Stomach smooth muscle (tissue), 2 donors: ENCODE results near the gene RUVBL1.
"Not testable (repeated sequence)": the region's sequence is repeated elsewhere in the genome, so short reads cannot be mapped to it uniquely, and the experiment has no call there.

Source experiments
- H3K27ac ChIP-seq: one replicate; pipeline ENCODE4 v1.7.0; 2013; ENCODE audit warnings: mild to moderate bottlenecking, low read length, inconsistent platforms
- H3K27me3 ChIP-seq, 2 donors: one replicate each; pipeline ENCODE4 v1.7.0; 2013; ENCODE audit warnings: low read length in 2 of 2; ENCODE audit not compliant: insufficient read depth in 2 of 2, control insufficient read depth in 1 of 2
- H3K36me3 ChIP-seq, 2 donors: one replicate each; pipeline ENCODE4 v1.7.0; 2013; ENCODE audit warnings: low read length in 2 of 2; ENCODE audit not compliant: control insufficient read depth in 2 of 2, insufficient read depth in 2 of 2
- H3K4me1 ChIP-seq: one replicate; pipeline ENCODE4 v1.7.0; 2013; ENCODE audit warnings: low read length; ENCODE audit not compliant: control insufficient read depth, insufficient read depth
- H3K4me3 ChIP-seq, 2 donors: one replicate each; pipeline ENCODE4 v1.7.0; 2013; ENCODE audit warnings: low read length in 2 of 2
- H3K9ac ChIP-seq, 2 donors: one replicate each; pipeline ENCODE4 v1.7.0; 2013; ENCODE audit warnings: low read length in 2 of 2, mild to moderate bottlenecking in 1 of 2
- H3K9me3 ChIP-seq, 2 donors: one replicate each; pipeline ENCODE4 v1.7.0; 2013; ENCODE audit warnings: low read length in 2 of 2; ENCODE audit not compliant: control insufficient read depth in 2 of 2
- donor health status: healthy.
- donor health status: Pancreatic carcinoma.

Gene RUVBL1

DNA sequence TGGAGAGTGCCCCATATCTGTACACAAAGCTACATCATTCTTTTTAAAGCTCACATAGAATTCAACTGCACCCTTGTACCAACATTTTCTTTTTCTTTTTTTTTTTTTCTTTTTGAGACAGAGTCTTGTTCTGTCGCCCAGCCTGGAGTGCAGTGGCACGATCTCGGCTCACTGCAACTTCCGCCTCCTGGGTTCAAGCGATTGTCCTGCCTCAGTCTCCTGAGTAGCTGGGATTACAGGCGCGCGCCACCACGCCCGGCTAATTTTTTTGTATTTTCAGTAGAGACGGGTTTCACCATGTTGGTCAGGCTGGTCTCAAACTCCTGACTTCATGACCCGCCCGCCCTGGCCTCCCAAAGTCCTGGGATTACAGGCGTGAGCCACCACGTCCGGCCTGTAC is 30.7 kb upstream of the RUVBL1 start:
- H3K27ac ChIP-seq, H3K27me3 ChIP-seq, H3K9me3 ChIP-seq, H3K4me1 ChIP-seq, H3K36me3 ChIP-seq: not testable (repeated sequence)
- peak overlapping the region; percentile 75 to 85 for H3K4me3 ChIP-seq
- H3K9ac ChIP-seq, result peak overlapping the region; percentile 58 to 73

DNA sequence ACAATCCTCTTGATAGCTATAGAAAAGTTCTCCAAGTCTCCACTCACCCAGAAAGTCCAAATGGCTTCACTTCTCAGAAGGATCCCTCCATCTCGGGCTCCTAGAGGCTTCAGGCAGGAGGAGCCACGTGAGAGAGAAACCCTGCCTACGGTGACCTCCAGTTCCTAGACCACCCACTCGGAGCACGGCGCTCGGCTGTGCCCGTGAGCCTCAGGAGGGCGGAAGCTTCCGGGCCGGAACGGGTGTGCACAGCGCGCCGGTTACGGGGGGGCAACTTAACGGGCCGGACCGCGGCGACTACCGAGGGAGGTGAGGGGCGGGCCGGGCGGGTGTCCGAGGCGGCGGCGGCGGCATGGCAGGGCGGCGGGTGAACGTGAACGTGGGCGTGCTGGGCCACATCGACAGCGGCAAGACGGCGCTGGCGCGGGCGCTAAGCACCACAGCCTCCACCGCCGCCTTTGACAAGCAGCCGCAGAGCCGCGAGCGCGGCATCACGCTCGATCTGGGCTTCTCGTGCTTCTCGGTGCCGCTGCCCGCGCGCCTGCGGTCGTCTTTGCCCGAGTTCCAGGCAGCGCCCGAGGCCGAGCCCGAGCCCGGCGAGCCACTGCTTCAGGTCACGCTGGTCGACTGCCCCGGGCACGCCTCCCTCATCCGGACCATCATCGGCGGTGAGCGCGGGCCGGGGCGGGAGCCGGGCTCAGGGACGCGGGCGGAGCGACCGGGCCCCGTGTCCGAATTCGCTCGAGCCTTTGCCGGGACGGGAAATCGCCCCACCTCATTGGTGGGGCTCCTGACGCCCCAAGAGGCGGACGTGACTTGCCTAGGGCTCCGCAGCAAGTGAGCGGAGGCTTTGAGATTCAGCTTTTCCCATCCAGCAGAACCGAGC is 29.8 kb upstream of the RUVBL1 start, which contains the start of gene EEFSEC:
TSS of gene EEFSEC (plus strand) at position 326 of the 886 bp plus-strand sequence. CDS start at position 353, 27 bp downstream.
- Histone ChIP-seq H3K4me3 (peak within 1 kb of the TSS; percentile 84 to 85), H3K9ac (peak within 1 kb of the TSS; percentile 58 to 73), H3K36me3 (peaks cover 0 to 4% of the 10 kb centered on the region in 2 donors), H3K27me3 (no peaks in the 10 kb centered on the region), H3K27ac (peak within 1 kb of the TSS; percentile 66), H3K9me3 (no peaks in the 10 kb centered on the region), H3K4me1 (peaks cover 5% of the 10 kb centered on the region)

DNA sequence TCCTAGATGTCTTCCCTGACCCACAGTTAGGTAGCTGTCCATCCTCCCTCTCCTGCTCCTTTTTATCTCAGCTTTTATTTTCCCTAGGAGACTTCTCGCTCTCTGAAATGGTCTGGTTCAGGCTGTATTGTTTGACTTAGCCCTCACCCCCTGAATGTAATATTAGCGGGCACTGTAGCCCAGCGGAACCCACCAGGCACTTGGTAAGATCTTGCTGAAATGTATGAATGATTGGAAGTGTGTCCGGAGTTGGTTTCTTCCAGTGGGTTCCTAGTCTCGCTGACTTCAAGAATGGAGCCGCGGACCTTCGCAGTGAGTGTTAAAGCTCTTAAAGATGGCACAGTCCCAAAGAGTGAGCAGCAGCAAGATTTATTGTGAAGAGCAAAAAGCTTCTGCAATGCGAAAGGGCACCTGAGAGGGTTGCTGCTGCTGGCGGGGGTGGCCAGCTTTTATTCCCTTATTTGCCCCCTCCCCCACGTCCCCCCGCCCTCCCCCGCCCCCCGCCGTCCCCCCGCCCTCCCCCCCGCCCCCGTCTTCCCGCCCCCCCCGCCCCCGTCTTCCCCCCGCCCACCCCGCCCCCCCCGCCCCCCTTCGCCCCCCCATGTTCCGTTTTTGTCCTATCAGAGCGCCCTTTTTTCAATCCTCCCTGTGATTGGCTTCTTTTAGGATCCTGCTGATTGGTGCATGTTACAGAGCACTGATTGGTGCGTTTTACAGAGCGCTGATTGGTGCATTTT is 29.0 kb upstream of the RUVBL1 start:
- no peaks in the 10 kb centered on the region for H3K27me3 ChIP-seq
- no peaks in the 10 kb centered on the region for H3K9me3 ChIP-seq
- peak overlapping the region; percentile 84 to 85 for H3K4me3 ChIP-seq
- peaks cover 5% of the 10 kb centered on the region for H3K4me1 ChIP-seq
- H3K36me3 ChIP-seq, result peaks cover 0 to 4% of the 10 kb centered on the region in 2 donors
- H3K27ac ChIP-seq, result peak overlapping the region; percentile 66
- H3K9ac ChIP-seq, result peak overlapping the region; percentile 54 to 58

DNA sequence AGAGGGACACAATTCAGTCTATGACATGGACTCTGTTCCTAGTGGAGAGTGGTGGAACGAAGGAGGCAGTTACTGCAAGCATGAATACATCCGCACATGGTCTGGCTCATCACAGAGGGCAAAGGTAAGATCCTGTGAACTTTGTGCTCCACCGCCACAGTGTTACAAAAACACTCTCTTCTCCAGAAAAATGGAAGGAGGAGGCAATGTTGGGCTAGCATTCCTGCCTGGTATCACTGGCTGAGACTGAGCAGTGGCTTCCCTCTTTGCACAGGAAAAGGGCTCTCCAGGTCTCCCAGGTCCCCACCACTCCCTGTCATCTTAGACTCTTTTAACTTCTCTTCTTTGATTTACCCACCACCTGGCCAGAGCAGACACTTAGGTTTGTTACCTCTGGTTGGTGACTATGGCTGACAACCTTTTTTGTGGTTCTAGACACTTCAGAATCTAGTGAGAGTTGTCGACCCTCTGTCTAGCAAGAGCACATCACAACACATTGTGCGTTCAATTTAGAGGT is 28.2 kb upstream of the RUVBL1 start:
- no peaks in the 10 kb centered on the region for H3K27me3 ChIP-seq
- H3K9ac ChIP-seq, result no peak overlapping the region
- no peak overlapping the region for H3K4me3 ChIP-seq
- no peaks in the 10 kb centered on the region for H3K36me3 ChIP-seq
- peaks cover 5% of the 10 kb centered on the region for H3K4me1 ChIP-seq
- H3K27ac ChIP-seq, result no peak overlapping the region
- H3K9me3 ChIP-seq, result no peaks in the 10 kb centered on the region

DNA sequence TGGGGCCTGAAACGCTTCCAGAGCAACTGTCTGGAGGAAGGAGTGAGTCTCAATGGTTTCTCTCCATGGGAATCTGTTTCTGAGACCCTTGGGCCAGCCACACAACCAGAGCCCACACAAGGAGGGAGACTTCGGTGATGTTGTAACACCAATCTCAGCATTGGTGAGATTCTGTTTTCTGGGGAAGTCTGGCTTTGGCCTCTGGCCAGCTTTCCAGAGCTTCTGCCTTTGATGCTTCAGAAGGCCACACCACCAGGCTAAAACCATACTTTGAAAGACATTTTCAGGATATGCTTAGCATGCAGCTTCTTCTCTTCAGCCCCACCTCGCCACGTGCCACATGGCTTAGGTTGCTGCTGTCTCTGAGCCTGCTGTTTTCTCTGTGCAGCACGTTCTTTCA is 26.0 kb upstream of the RUVBL1 start:
- Histone ChIP-seq H3K9me3 (no peaks in the 10 kb centered on the region), H3K27me3 (no peaks in the 10 kb centered on the region), H3K9ac (no peak overlapping the region)

DNA sequence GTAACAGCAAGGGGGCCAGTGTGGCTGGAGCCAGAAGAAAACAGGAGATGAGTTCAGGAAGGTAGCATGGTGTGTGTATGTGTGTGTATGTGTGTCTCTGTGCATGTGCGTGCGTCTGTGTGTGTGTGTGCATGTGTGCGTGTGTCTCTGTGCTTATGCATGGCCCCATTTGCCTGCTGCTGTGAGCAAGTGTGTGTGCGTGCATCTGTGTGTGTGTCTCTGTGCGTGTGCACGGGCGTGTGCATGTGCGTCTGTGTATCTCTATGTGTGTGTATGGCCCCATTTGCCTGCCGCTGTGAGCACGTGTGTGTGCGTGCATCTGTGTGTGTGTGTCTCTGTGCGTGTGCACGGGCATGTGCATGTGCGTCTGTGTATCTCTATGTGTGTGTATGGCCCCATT is 22.6 kb upstream of the RUVBL1 start:
- Histone ChIP-seq H3K27me3 (no peaks in the 10 kb centered on the region), H3K27ac (no peak overlapping the region), H3K9ac (no peak overlapping the region), H3K4me3 (no peak overlapping the region), H3K36me3 (no peaks in the 10 kb centered on the region), H3K9me3 (no peaks in the 10 kb centered on the region), H3K4me1 (no peaks in the 10 kb centered on the region)

More for the DNA sequence above, 26.0 kb upstream of the RUVBL1 start:
- Histone ChIP-seq H3K4me3 (no peak overlapping the region), H3K36me3 (no peaks in the 10 kb centered on the region), H3K27ac (no peak overlapping the region), H3K4me1 (peaks cover 5% of the 10 kb centered on the region)

DNA sequence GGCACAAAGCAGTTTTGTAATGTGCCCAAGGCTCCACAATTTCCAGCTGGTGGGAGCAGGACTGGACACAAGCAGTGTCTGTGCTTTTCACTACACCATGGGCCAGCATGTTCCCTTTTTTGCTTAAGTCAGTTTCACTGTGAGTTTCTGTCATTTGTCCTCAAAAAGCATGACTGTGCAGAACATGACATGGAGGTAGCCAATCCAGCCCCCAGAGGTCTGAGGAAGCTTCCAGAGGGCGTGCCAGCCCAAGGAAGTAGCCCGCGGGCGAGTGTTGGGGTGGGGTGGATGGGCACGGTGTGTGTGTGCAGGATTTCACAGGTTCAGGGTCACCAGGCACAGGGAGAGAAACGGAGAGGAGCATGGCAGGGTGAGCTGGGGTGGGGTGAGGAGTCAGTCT is 21.7 kb upstream of the RUVBL1 start:
- H3K9me3 ChIP-seq, result no peaks in the 10 kb centered on the region
- no peak overlapping the region for H3K4me3 ChIP-seq
- no peak overlapping the region for H3K9ac ChIP-seq
- H3K27me3 ChIP-seq, result no peaks in the 10 kb centered on the region
- H3K4me1 ChIP-seq, result no peaks in the 10 kb centered on the region
- no peaks in the 10 kb centered on the region for H3K36me3 ChIP-seq
- H3K27ac ChIP-seq, result no peak overlapping the region

DNA sequence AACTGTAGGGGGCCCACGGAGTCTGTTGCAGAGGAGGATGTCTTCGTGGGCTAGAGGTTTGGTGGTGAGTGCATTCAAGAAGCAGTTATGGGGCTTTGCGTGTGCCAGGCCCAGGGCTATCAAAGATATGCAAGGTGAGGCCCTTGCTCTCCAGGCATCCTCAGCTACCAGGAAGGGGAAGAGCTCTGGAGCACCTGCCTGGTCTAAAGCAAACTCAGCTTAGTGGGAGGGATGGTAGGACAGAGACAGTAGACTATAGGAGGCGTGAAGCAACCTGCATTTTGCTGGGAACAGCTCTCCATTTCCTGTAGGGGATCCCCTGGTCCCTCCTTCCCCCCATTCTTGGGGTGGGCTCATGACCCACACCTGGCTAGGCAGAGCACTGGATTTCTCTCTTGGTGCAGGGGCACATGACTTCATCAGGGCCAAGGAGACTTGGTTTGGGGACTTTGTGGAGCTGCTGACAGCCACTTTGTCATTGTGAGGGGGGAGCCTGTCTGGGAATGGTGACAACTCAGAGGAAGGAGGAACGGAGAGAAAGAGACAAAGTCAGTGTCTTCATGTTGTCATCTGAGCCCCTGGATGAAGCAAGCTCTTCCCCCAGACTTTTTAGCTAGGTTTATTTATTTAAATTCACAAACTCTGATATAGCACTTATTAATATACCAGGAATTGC is 21.0 kb upstream of the RUVBL1 start:
- Histone ChIP-seq H3K4me1 (no peaks in the 10 kb centered on the region), H3K4me3 (no peak overlapping the region), H3K9me3 (no peaks in the 10 kb centered on the region), H3K36me3 (no peaks in the 10 kb centered on the region), H3K27me3 (no peaks in the 10 kb centered on the region), H3K9ac (no peak overlapping the region), H3K27ac (no peak overlapping the region)

DNA sequence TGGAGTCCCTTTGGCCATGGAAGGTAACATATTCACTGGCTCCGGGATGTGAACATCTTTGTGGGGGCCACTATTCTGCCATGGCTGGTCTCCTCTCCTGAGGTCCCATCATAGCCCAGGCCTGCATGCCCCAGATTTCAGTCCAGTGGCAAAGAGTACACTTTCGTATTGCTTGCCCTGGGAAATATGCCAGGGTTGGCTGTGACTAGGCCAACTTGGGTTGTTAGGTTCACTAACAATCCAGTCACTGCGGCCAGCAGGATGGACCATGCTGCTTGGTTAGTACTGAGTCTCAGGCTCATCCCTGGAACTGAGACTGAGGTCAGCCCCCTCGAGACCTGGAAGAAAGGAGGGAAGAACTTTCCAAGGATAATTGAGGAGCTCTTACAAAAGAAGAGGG is 19.9 kb upstream of the RUVBL1 start:
- H3K27me3 ChIP-seq, result no peaks in the 10 kb centered on the region
- H3K9ac ChIP-seq, result no peak overlapping the region
- H3K36me3 ChIP-seq, result no peaks in the 10 kb centered on the region
- no peak overlapping the region for H3K27ac ChIP-seq
- H3K9me3 ChIP-seq, result no peaks in the 10 kb centered on the region
- H3K4me3 ChIP-seq, result no peak overlapping the region
- no peaks in the 10 kb centered on the region for H3K4me1 ChIP-seq

DNA sequence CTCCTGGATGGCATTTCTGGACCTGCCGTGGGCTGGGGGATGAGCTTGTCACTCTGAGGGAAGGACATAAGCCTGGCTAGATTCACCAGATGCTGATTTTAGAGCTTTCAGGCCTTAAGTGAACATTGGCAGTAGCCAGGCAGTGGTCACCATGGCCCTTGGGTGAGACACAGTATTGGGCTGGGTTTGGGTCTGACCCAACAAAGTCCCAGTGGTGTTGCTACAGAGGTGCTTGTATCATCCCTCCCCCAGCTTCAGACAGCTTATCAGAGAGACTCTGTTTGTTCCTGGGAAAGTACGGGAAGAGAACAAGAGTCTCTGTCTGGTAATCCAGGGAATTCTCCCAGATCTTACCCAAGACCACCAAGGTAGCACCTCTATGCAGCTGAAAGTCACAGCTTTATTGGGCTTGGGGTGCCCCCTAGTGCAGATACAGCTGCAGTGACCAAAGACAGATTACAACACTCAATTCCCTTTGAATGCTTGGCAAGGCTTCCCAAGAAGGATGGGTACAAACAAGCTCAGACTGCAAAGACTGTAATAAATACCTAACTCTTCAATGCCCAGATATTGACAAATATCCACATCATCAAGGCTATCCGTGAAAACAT is 9.8 kb upstream of the RUVBL1 start:
- Histone ChIP-seq H3K27ac (no peak overlapping the region), H3K9me3 (no peaks in the 10 kb centered on the region), H3K9ac (no peak overlapping the region), H3K36me3 (no peaks in the 10 kb centered on the region), H3K27me3 (no peaks in the 10 kb centered on the region), H3K4me3 (no peak overlapping the region), H3K4me1 (no peaks in the 10 kb centered on the region)
